ENCODE results near the gene RYR1. TPM values are rescaled to one million over a fixed set of nuclear protein-coding genes. Genes with fewer than 3 reads are reported as not detected.

The RYR1 gene
- total RNA-seq, 1 donor from 2014 or later = 3.8 TPM

- Mint-ChIP-seq H3K9me3 (no peaks in the 10 kb centered on the region), H3K27me3 (ENCODE audit: insufficient read depth) (peaks cover 4% of the 10 kb centered on the region), H3K4me1 (ENCODE audit: low read depth) (no peaks in the 10 kb centered on the region), H3K36me3 (ENCODE audit: low read depth) (no peaks in the 10 kb centered on the region), H3K27ac (no peak overlapping the region), H3K4me3 (no peak overlapping the region)
- intact Hi-C loops (cut with micrococcal nuclease) = no loop called here
- DNase-seq (ENCODE audit: low spot score) = no peak
These were observed 64.4 kb downstream of the RYR1 start for GRCh38 chr19:38497907-38498306.

DNA sequence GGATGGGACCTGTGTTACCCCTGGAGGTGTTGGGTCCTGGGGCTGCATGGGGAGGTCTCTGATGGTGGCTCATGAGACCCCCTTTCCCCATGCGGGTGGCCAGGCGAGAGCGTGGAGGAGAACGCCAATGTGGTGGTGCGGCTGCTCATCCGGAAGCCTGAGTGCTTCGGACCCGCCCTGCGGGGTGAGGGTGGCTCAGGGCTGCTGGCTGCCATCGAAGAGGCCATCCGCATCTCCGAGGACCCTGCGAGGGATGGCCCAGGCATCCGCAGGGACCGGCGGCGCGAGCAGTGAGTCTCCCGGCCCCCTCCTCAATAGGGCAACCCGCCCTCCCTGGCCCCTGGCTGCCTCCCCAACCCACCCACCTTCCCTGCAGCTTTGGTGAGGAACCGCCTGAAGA, 66.0 kb downstream of the RYR1 start:
- Mint-ChIP-seq H3K9me3 (no peaks in the 10 kb centered on the region), H3K4me3 (no peak overlapping the region)
- intact Hi-C loops (cut with micrococcal nuclease) = no loop called here

GRCh38 chr19:38500450-38500849, 67.0 kb downstream of the RYR1 start:
- Mint-ChIP-seq H3K27me3 (ENCODE audit: insufficient read depth) (no peaks in the 10 kb centered on the region), H3K36me3 (ENCODE audit: low read depth) (no peaks in the 10 kb centered on the region), H3K4me3 (no peak overlapping the region), H3K27ac (no peak overlapping the region), H3K4me1 (ENCODE audit: low read depth) (no peaks in the 10 kb centered on the region), H3K9me3 (no peaks in the 10 kb centered on the region)
- intact Hi-C loops (cut with micrococcal nuclease) = no loop called here
- no peak for DNase-seq (ENCODE audit: low spot score)

More for the DNA sequence above, 66.0 kb downstream of the RYR1 start:
- no peaks in the 10 kb centered on the region for H3K4me1 Mint-ChIP-seq (ENCODE audit: low read depth)
- DNase-seq (ENCODE audit: low spot score) = no peak
- H3K27ac Mint-ChIP-seq = no peak overlapping the region
- H3K36me3 Mint-ChIP-seq (ENCODE audit: low read depth) = no peaks in the 10 kb centered on the region
- peaks cover 2% of the 10 kb centered on the region for H3K27me3 Mint-ChIP-seq (ENCODE audit: insufficient read depth)

GRCh38 chr19:38502410-38503076, 69.1 kb downstream of the RYR1 start:
- intact Hi-C loops (cut with micrococcal nuclease) = no loop called here
- Mint-ChIP-seq H3K4me3 (no peak overlapping the region), H3K9me3 (no peaks in the 10 kb centered on the region), H3K27me3 (ENCODE audit: insufficient read depth) (no peaks in the 10 kb centered on the region), H3K27ac (no peak overlapping the region), H3K36me3 (ENCODE audit: low read depth) (no peaks in the 10 kb centered on the region), H3K4me1 (ENCODE audit: low read depth) (no peaks in the 10 kb centered on the region)
- no peak for DNase-seq (ENCODE audit: low spot score)

- Mint-ChIP-seq H3K27ac (no peak overlapping the region), H3K4me3 (no peak overlapping the region), H3K36me3 (ENCODE audit: low read depth) (no peaks in the 10 kb centered on the region), H3K4me1 (ENCODE audit: low read depth) (no peaks in the 10 kb centered on the region), H3K27me3 (ENCODE audit: insufficient read depth) (no peaks in the 10 kb centered on the region), H3K9me3 (no peaks in the 10 kb centered on the region)
- DNase-seq (ENCODE audit: low spot score) = no peak
- intact Hi-C loops (cut with micrococcal nuclease) = no loop called here
These were observed 69.6 kb downstream of the RYR1 start for GRCh38 chr19:38503077-38503410.

GRCh38 chr19:38505958-38506357, 72.5 kb downstream of the RYR1 start:
- Mint-ChIP-seq H3K4me1 (ENCODE audit: low read depth) (no peaks in the 10 kb centered on the region), H3K4me3 (no peak overlapping the region), H3K9me3 (no peaks in the 10 kb centered on the region), H3K27ac (no peak overlapping the region), H3K36me3 (ENCODE audit: low read depth) (no peaks in the 10 kb centered on the region), H3K27me3 (ENCODE audit: insufficient read depth) (peaks cover 13% of the 10 kb centered on the region)
- DNase-seq (ENCODE audit: low spot score) = no peak
- intact Hi-C loops (cut with micrococcal nuclease) = loop anchor here (2.0 kb wide), 1 partner anchor 103 kb away; the partner anchor contains the start of gene FAM98C

DNA sequence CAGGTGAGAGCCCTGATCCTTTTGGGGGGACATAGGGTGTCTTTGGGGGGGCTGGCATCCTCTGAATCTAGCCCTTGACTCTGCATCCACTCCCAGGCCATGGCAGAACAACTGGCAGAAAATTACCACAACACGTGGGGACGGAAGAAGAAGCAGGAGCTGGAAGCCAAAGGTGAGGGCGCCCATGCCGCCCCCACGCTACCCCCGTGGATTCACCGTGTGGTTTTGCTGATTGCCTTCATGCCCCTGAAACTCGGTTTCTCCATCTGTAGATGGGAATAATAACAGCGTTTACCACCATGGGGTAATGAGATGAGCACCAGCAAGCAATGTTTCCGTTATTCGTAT, 72.9 kb downstream of the RYR1 start:
- no peak overlapping the region for H3K4me3 Mint-ChIP-seq
- no peaks in the 10 kb centered on the region for H3K36me3 Mint-ChIP-seq (ENCODE audit: low read depth)
- intact Hi-C loops (cut with micrococcal nuclease) = loop anchor here (2.0 kb wide), 1 partner anchor 104 kb away; the partner anchor contains the start of gene FAM98C
- H3K4me1 Mint-ChIP-seq (ENCODE audit: low read depth) = no peaks in the 10 kb centered on the region
- H3K9me3 Mint-ChIP-seq = no peaks in the 10 kb centered on the region
- peaks cover 13% of the 10 kb centered on the region for H3K27me3 Mint-ChIP-seq (ENCODE audit: insufficient read depth)
- H3K27ac Mint-ChIP-seq = no peak overlapping the region
- DNase-seq (ENCODE audit: low spot score) = no peak

DNA sequence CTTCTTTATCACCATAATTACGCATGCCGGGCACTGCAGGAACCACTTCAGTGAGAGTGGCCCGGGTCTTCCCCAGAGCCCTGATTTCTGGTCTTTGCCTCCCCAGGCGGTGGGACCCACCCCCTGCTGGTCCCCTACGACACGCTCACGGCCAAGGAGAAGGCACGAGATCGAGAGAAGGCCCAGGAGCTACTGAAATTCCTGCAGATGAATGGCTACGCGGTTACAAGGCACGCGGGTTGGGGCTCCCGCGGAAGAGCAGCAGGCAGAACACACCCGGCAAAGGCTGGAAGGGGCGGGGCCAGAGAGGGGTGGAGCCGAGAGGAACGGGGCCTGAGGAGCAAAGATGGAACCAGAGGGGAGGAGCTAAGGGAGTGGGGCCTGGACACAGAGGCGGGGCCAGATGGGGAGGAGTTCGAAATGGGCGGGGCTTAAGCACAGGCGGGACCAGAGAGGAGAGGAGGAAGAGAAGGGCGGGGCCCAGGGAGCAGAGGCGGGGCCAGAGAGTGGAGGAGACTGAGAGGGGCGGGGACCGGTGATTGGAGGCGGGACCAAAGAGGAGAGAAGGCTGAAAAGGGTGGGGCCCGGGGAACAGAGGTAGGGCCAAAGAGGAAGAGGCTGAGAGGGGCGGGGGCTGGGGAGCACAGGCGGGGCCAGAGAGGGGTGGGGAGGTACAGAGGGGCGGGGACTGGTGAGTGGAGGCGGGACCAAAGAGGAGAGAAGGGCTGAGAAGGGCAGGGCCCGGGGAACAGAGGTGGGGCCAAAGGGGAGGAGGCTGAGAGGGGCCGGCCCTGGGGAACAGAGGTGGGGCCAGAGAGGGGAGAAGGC, 73.4 kb downstream of the RYR1 start:
- intact Hi-C loops (cut with micrococcal nuclease) = loop anchor here (1.0 to 2.0 kb wide), 3 partner anchors 104 to 140 kb away; partner anchors contain the start of genes ACTN4, FAM98C and PSMD8
- H3K4me1 Mint-ChIP-seq (ENCODE audit: low read depth) = no peaks in the 10 kb centered on the region
- peak; percentile 84 for DNase-seq (ENCODE audit: low spot score)
- H3K9me3 Mint-ChIP-seq = no peaks in the 10 kb centered on the region
- H3K27ac Mint-ChIP-seq = no peak overlapping the region
- no peak overlapping the region for H3K4me3 Mint-ChIP-seq
- peaks cover 13% of the 10 kb centered on the region for H3K27me3 Mint-ChIP-seq (ENCODE audit: insufficient read depth)
- H3K36me3 Mint-ChIP-seq (ENCODE audit: low read depth) = no peaks in the 10 kb centered on the region

- no peaks in the 10 kb centered on the region for H3K4me1 Mint-ChIP-seq (ENCODE audit: low read depth)
- intact Hi-C loops (cut with micrococcal nuclease) = loop anchor here (1.0 to 2.0 kb wide), 3 partner anchors 105 to 140 kb away; partner anchors contain the start of genes ACTN4, FAM98C and PSMD8
- H3K9me3 Mint-ChIP-seq = no peaks in the 10 kb centered on the region
- no peak overlapping the region for H3K4me3 Mint-ChIP-seq
- no peak for DNase-seq (ENCODE audit: low spot score)
- H3K27me3 Mint-ChIP-seq (ENCODE audit: insufficient read depth) = peaks cover 13% of the 10 kb centered on the region
- no peaks in the 10 kb centered on the region for H3K36me3 Mint-ChIP-seq (ENCODE audit: low read depth)
- H3K27ac Mint-ChIP-seq = no peak overlapping the region
These were observed 74.1 kb downstream of the RYR1 start for GRCh38 chr19:38507551-38508127.

- H3K27ac Mint-ChIP-seq = no peak overlapping the region
- H3K9me3 Mint-ChIP-seq = no peaks in the 10 kb centered on the region
- H3K36me3 Mint-ChIP-seq (ENCODE audit: low read depth) = no peaks in the 10 kb centered on the region
- H3K4me3 Mint-ChIP-seq = no peak overlapping the region
- H3K27me3 Mint-ChIP-seq (ENCODE audit: insufficient read depth) = peaks cover 13% of the 10 kb centered on the region
- intact Hi-C loops (cut with micrococcal nuclease) = no loop called here
- DNase-seq (ENCODE audit: low spot score) = no peak
- peaks cover 6% of the 10 kb centered on the region for H3K4me1 Mint-ChIP-seq (ENCODE audit: low read depth)
These were observed 75.0 kb downstream of the RYR1 start for GRCh38 chr19:38508507-38508906.

GRCh38 chr19:38509027-38509426, 75.5 kb downstream of the RYR1 start:
- Mint-ChIP-seq H3K4me3 (no peak overlapping the region), H3K9me3 (no peaks in the 10 kb centered on the region), H3K27me3 (ENCODE audit: insufficient read depth) (peaks cover 13% of the 10 kb centered on the region), H3K27ac (no peak overlapping the region), H3K36me3 (ENCODE audit: low read depth) (no peaks in the 10 kb centered on the region), H3K4me1 (ENCODE audit: low read depth) (peaks cover 11% of the 10 kb centered on the region)
- intact Hi-C loops (cut with micrococcal nuclease) = no loop called here
- no peak for DNase-seq (ENCODE audit: low spot score)

GRCh38 chr19:38511074-38511708, 77.7 kb downstream of the RYR1 start:
- no peak for DNase-seq (ENCODE audit: low spot score)
- H3K9me3 Mint-ChIP-seq = no peaks in the 10 kb centered on the region
- peaks cover 13% of the 10 kb centered on the region for H3K27me3 Mint-ChIP-seq (ENCODE audit: insufficient read depth)
- H3K4me1 Mint-ChIP-seq (ENCODE audit: low read depth) = peaks cover 21% of the 10 kb centered on the region
- H3K36me3 Mint-ChIP-seq (ENCODE audit: low read depth) = no peaks in the 10 kb centered on the region
- no peak overlapping the region for H3K4me3 Mint-ChIP-seq
- intact Hi-C loops (cut with micrococcal nuclease) = no loop called here
- H3K27ac Mint-ChIP-seq = peak overlapping the region; percentile 32

GRCh38 chr19:38512277-38512676, 78.8 kb downstream of the RYR1 start:
- H3K4me1 Mint-ChIP-seq (ENCODE audit: low read depth) = peaks cover 21% of the 10 kb centered on the region
- H3K36me3 Mint-ChIP-seq (ENCODE audit: low read depth) = no peaks in the 10 kb centered on the region
- peaks cover 13% of the 10 kb centered on the region for H3K27me3 Mint-ChIP-seq (ENCODE audit: insufficient read depth)
- H3K4me3 Mint-ChIP-seq = no peak overlapping the region
- H3K9me3 Mint-ChIP-seq = no peaks in the 10 kb centered on the region
- intact Hi-C loops (cut with micrococcal nuclease) = no loop called here
- H3K27ac Mint-ChIP-seq = no peak overlapping the region
- no peak for DNase-seq (ENCODE audit: low spot score)
